Heart right ventricle (tissue), 16 donors: ENCODE data around the gene EDNRA. TPM values are rescaled to one million over a fixed set of nuclear protein-coding genes. Genes with fewer than 3 reads are reported as not detected.

Experiments used
- ATAC-seq, 8 donors: fragments of 200-7000 bp; cut with Tn5 transposase; one replicate each; pipeline ENCODE4 v1.9.1; 2020; ENCODE audit warnings: mild to moderate bottlenecking in 8 of 8, moderate library complexity in 8 of 8, moderate number of reproducible peaks in 1 of 8
- DNase-seq, 2 donors: peaks; one replicate each; pipeline ENCODE4 v3.0.0-alpha.2; 2020
- H3K27ac ChIP-seq, 10 donors: fragments of 200-600 bp; sonication (generic) in 2 of 10; one replicate each; pipeline versions ENCODE4 v1.5.0 to v1.8.0; 2020 to 2022; ENCODE audit warnings: mild to moderate bottlenecking in 3 of 10
- H3K27me3 ChIP-seq, 7 donors: fragments of 200-600 bp; one replicate each; pipeline ENCODE4 v1.8.0; 2021 to 2022; ENCODE audit warnings: mild to moderate bottlenecking in 2 of 7
- H3K36me3 ChIP-seq, 9 donors: fragments of 200-600 bp; sonication (generic) in 1 of 9; one replicate each; pipeline versions ENCODE4 v1.5.0 to v1.8.0; 2020 to 2022; ENCODE audit warnings: mild to moderate bottlenecking in 2 of 9
- H3K4me1 ChIP-seq, 9 donors: fragments of 200-600 bp; sonication (generic) in 1 of 9; one replicate each; pipeline versions ENCODE4 v1.5.0 to v1.8.0; 2020 to 2022; ENCODE audit warnings: mild to moderate bottlenecking in 4 of 9
- H3K4me3 ChIP-seq, 10 donors: fragments of 200-600 bp; sonication (generic) in 2 of 10; one replicate each; pipeline versions ENCODE4 v1.5.0 to v1.8.0; 2020 to 2022; ENCODE audit warnings: mild to moderate bottlenecking in 7 of 10, moderate library complexity in 2 of 10
- H3K9me3 ChIP-seq, 11 donors: fragments of 200-600 bp in 10 of 11; sonication (generic) in 2 of 11; one replicate each; pipeline versions ENCODE4 v1.5.0 to v1.8.0; 2013 to 2022; ENCODE audit warnings: mild to moderate bottlenecking in 2 of 11, control low read depth in 1 of 11, moderate library complexity in 1 of 11
- CTCF ChIP-seq, 9 donors: fragments of 200-600 bp; sonication (generic) in 2 of 9; IDR thresholded peaks; one replicate each; pipeline versions ENCODE4 v1.5.0 to v1.8.0; 2021 to 2022; ENCODE audit warnings: antibody characterized with exemption in 9 of 9, mild to moderate bottlenecking in 5 of 9, moderate library complexity in 1 of 9
- WGBS, 2 donors: extraction: QIAGEN DNeasy Blood & Tissue Kit; methylation state at CpG; one replicate each; pipeline ENCODE4 v1.1.7; 2013; ENCODE audit warnings: inconsistent platforms in 1 of 2; 5-methylcytosine and 5-hydroxymethylcytosine counted together
- intact Hi-C, 10 donors: fragments of 100-400 bp; cut with DNase I; formaldehyde crosslinking; loops; one replicate each; pipeline versions ENCODE4 v1.11.1 to v1.14.2; 2022
- polyA plus RNA-seq, 2 donors: library from polyadenylated mRNA; stranded (reverse); fragments of 200-250 nt; gene quantifications; one replicate each; pipeline ENCODE4 v1.2.3, GENCODE V29; 2013
- total RNA-seq, 10 donors: library from RNA; stranded (reverse); fragmentation: NEBNext Ultra II Directional in 3 of 10; extraction: Animal tissue kit (Norgen Biotek cat#: 25700) in 3 of 10; gene quantifications; one replicate each; pipeline versions ENCODE4 v1.2.1 to v1.2.4, GENCODE V29; 2021 to 2023
- donor health status: Arrhythmogenic right ventricular cardiomyopathy.
- donor health status: ischemic (EF 13 %, LVEDD 7.1; RV severe dilation, severe dysfunction).
- donor health status: healthy with polysubstance abuse.
- donor health status: DM: no; HTN: yes; CAD: no.
- donor health status: DM: no; HTN: no; CAD: no.
- donor health status: ischemic (EF 25% LVEDD 6.9; RV normal size, moderate dysfunction).
- donor health status: ischemic (EF 25% LVEDD 5.7; RV mildly dilated, moderate dysfunction).
- donor health status: healthy.
- donor health status: DM: yes; HTN: yes; CAD: no.
- donor health status: Ischemic cardiomyopathy.
- donor health status: ischemic (EF 35%, LVEDD 5.7; RV mildly dilated, moderate dysfunction).
- donor health status: nonischemic (EF 11% LVEDD 7.7; RV severe dilation, severe dysfunction).
- donor health status: DM: yes; HTN: yes; CAD: no.
- donor health status: PGD.
- donor health status: ischemic (EF 29% LVEDD 5.4; RV normal size, mild dysfunction).
- donor health status: nonischemic (EF 23%, LVEDD 6.1; RV moderate dilation, normal function).

Gene EDNRA
- total and polyA plus RNA-seq, 12 donors = 4.4 to 27.4 (median 11.1) TPM

DNA sequence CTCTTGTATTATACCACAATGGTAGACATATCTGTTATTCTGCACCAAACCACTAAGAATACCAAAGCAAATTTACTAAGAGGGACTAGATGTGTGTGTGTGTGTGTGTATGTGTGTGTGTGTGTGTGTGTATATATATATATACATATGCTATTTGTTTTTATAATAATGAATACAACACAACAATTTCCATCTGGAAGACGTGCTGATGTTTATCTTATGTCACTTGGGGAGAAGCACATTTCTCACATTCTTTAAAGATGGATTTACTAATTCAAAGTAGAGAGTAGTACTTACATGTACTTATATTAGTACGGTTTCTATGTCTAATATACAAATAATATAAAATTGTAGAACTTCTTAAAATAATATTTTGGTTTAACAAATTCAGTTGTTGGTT lies 52.0 kb downstream of the EDNRA start:
- peaks cover 0 to 18% (median 0%) of the 10 kb centered on the region in 9 donors for H3K36me3 ChIP-seq
- ATAC-seq (no peak), DNase-seq (no peak)
- H3K9me3 ChIP-seq = no peaks in the 10 kb centered on the region
- intact Hi-C loops = no loop called here
- no peak for TF ChIP-seq CTCF (IDR thresholded peaks at IDR 0.05)
- peaks cover 0 to 20% (median 0%) of the 10 kb centered on the region in 9 donors for H3K4me1 ChIP-seq
- H3K27me3 ChIP-seq = no peaks in the 10 kb centered on the region
- H3K27ac ChIP-seq = no peak overlapping the region
- WGBS, 2 donors = 56 to 58% methylated on average over 2 of the region's 2 CpGs
- no peak overlapping the region for H3K4me3 ChIP-seq

DNA sequence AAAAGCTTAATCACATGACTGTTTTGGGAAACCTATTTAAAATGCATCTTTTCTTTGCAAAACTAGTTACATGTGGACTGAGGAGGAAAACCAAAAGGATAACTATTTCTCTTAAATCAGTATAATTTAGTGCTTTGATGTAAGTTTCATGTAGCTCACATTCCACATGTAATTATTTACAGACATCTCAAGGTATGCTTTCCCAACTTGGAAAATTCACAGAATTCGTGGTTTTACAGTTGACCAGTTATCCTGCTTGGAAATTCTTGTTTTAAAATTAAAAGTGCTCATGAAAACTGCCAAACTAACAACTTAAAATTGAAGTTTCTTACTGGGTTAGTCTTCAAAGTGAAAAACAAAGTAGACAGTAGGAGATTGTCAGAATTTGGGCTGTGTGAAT lies 52.4 kb downstream of the EDNRA start:
- Histone ChIP-seq H3K4me3 (no peak overlapping the region), H3K9me3 (no peaks in the 10 kb centered on the region), H3K27ac (no peak overlapping the region), H3K36me3 (peaks cover 0 to 18% (median 0%) of the 10 kb centered on the region in 9 donors), H3K4me1 (peaks cover 0 to 20% (median 0%) of the 10 kb centered on the region in 9 donors), H3K27me3 (no peaks in the 10 kb centered on the region)
- no peak for TF ChIP-seq CTCF (IDR thresholded peaks at IDR 0.05)
- ATAC-seq (no peak), DNase-seq (no peak)
- intact Hi-C loops = no loop called here
- WGBS, 2 donors = 67% methylated on average over 1 of the region's 1 CpG

DNA sequence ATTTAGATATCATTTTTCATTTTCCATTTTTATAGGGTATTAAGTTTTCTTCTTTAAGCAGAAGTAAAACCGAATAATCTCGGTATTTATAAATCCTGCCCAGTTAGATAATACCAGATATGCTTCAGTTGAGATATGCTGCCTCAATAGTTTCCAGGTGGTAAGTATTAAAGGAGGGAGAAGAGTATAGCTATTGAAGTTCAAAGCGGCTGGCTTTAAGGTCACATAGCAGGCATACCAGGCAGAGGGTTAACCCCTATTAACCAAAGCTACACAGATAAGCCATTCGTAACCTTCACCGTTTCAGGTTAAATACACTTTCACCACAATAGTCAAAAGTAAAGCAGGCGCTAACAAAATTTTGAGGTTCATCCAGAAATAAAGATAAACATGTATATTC lies 54.2 kb downstream of the EDNRA start:
- intact Hi-C loops = no loop called here
- no peak for TF ChIP-seq CTCF (IDR thresholded peaks at IDR 0.05)
- Histone ChIP-seq H3K4me1 (peaks cover 0 to 20% (median 0%) of the 10 kb centered on the region in 9 donors), H3K36me3 (peaks cover 0 to 22% (median 0%) of the 10 kb centered on the region in 9 donors), H3K27me3 (no peaks in the 10 kb centered on the region), H3K4me3 (no peak overlapping the region), H3K9me3 (no peaks in the 10 kb centered on the region), H3K27ac (peak overlapping the region in 1 of 10 donors; percentile 22)
- DNase-seq (no peak), ATAC-seq (no peak)
- 49 to 57% methylated on average over 6 of the region's 6 CpGs for WGBS, 2 donors

DNA sequence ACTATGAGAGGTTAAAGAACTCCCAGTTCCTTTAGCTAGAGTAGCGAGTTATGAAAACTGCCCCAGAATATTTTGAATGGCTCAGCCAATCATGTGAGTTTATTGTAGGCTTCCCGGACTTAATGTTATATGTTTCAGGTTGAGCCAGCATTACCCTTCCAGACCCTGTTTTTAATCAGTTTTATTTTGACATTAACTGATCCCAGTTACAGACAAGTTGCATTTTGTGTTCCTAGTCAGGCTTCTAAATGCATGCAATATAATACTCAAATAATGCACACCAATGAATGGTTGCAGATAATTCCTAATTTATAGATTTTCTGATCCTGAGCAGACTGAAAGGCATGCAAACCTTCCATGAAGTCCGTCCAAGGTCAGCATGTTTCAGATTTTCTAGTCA lies 57.8 kb downstream of the EDNRA start:
- Histone ChIP-seq H3K27me3 (no peaks in the 10 kb centered on the region), H3K4me3 (no peak overlapping the region), H3K36me3 (peaks cover 0 to 55% (median 0%) of the 10 kb centered on the region in 9 donors), H3K4me1 (peaks cover 0 to 20% (median 0%) of the 10 kb centered on the region in 9 donors), H3K9me3 (no peaks in the 10 kb centered on the region), H3K27ac (no peak overlapping the region)
- 76 to 81% methylated on average over 3 of the region's 3 CpGs for WGBS, 2 donors
- DNase-seq (no peak), ATAC-seq (no peak)
- TF ChIP-seq CTCF (IDR thresholded peaks at IDR 0.05) = no peak
- intact Hi-C loops = no loop called here
